NT2/D1 (cell line): ENCODE data around the gene SLC24A4.

Experiments
- YY1 ChIP-seq: IDR thresholded peaks from 2 replicates; pipeline ENCODE4 v1.6.1; 2011; ENCODE audit not compliant: insufficient read length, insufficient read depth
- ZNF274 ChIP-seq: IDR thresholded peaks from 2 replicates; pipeline ENCODE4 v1.6.1; 2011; ENCODE audit warnings: mild to moderate bottlenecking, low read depth, low read length

- TF ChIP-seq YY1 (no peak), ZNF274 (no peak)
Measured at GRCh38 chr14:92397953-92398564, 75.1 kb downstream of the SLC24A4 start.
